Measurements from ENCODE around the gene CTNS. TPM values are rescaled to one million over a fixed set of nuclear protein-coding genes. Genes with fewer than 3 reads are reported as not detected.

CTNS gene
- 9.6 and 17.9 TPM in 2 replicates for total RNA-seq (2014; rRNA removed; shearing (Covaris generic))

DNA sequence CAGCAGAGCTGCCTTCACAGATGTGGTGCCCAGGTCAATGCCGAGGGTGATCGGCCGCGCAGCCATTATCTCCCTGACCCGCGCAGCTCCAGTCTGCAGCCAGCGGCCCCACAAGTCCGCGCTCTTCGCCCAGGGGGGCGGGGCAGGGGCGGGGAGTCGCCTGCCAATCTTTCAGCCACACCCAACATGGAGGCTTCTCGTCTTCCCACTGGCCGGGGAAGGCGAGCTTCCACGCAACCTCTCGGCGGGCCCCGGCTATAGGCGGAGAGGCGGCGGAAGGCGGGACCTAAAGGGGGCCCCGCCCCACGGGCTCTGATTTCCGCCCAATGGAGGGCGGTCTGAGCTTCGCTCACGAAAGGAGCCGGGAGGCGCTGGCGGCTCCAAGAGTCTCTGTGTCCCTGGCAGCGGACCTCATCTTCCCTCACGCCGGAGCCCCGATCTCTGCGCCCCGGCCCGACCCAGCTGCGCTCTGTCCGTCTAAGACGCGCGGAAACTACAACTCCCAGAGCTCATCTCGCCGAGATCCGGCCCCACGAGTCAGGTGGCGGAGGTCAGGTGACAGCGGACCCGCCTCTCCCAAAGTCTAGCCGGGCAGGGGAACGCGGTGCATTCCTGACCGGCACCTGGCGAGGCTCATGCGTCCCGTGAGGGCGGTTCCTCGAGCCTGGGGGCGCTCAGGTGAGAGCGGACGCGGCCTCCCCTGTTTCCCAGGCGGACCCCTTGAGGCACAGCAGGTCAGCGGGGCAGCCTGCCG lies at the start of gene CTNS, which contains the start of gene SHPK:
Gene CTNS (plus strand): TSS at position 607 of the 754 bp plus-strand sequence. CDS start 3,447 bp downstream, outside the sequence.
Gene SHPK (minus strand): TSS at position 97 of the 754 bp plus-strand sequence. CDS start 31 bp downstream, at position 66.
- peak; percentile 100 for DNase-seq

DNA sequence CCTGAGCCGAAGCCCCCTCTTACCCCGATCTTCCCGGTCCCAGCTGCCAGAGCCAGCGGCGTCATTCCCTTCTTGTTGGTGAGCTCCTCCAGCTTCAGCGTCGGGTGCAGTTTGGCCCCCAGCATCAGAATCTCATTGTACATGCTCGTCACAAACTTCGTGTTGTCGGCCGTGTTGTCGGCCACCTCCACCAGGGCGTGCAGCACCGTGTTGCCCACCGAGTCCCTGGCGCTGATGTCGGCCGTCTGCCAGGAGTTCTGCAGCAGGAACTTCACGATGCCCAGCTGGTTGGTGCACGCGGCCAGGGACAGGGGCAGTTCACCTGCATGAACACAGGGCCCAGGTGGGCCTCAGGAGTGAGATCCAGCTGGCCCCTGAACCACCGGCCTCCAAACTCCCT lies 46.8 kb upstream of the CTNS start:
- H3K4me3 ChIP-seq (ENCODE audit: insufficient read depth, low read depth, low read length), result no peak overlapping the region
- H3K36me3 ChIP-seq (replicated peaks; ENCODE audit: control insufficient read depth, insufficient read depth, low read length), result peaks cover 2% of the 10 kb centered on the region
- peak; percentile 49 for DNase-seq
- no peaks in the 10 kb centered on the region for H3K27me3 ChIP-seq (ENCODE audit: control insufficient read depth, insufficient read depth, low read length)

More for the DNA sequence above, at the start of gene CTNS, which contains the start of gene SHPK:
- Histone ChIP-seq H3K27me3 (ENCODE audit: control insufficient read depth, insufficient read depth, low read length) (no peaks in the 10 kb centered on the region), H3K36me3 (replicated peaks; ENCODE audit: control insufficient read depth, insufficient read depth, low read length) (no peaks in the 10 kb centered on the region; the same call in 1 of the 2 replicates), H3K4me3 (ENCODE audit: insufficient read depth, low read depth, low read length) (peak within 1 kb of the TSS; percentile 96)

DNA sequence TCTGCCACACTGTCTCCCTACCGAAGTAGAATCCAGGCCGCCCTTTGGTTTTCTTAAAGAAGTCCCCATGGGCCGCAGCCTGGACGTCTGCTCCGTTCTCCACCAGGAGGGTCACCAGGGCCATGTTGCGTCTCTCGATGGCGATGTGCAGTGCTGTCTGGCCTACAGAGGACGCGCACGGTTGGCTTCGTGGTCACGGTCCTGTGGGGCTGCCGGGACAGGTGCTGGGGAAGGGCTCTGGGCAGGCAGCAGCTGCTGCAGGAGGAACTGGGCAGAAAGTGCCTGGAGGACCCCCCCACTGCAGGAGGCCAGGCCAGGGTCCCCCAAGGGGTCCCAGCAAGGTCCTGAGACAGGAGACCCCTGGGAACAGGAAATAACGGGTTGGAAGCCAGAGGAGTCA lies 46.3 kb upstream of the CTNS start:
- Histone ChIP-seq H3K4me3 (ENCODE audit: insufficient read depth, low read depth, low read length) (no peak overlapping the region), H3K27me3 (ENCODE audit: control insufficient read depth, insufficient read depth, low read length) (no peaks in the 10 kb centered on the region), H3K36me3 (replicated peaks; ENCODE audit: control insufficient read depth, insufficient read depth, low read length) (peaks cover 2% of the 10 kb centered on the region)
- DNase-seq, result no peak

DNA sequence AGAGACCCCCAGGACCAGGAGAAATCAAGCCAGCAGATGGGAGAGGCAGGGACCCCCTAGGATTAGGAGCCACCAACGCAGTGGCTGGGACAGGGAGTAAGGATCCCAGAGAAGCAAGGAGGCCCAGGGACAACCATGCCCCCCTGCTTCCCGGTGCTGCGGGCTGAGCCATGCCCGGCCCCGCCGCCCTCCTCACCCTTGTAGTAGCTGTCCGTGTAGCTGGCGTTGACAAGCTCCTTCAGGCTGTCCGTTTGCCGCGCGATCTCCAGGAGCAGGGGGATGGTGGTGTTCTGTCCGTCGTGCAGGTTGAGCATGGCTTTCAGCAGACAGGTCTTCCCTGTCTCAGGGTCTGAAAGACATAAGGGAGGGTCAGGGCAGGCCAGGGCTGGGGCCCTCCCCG lies 45.8 kb upstream of the CTNS start:
- Histone ChIP-seq H3K4me3 (ENCODE audit: insufficient read depth, low read depth, low read length) (no peak overlapping the region), H3K27me3 (ENCODE audit: control insufficient read depth, insufficient read depth, low read length) (no peaks in the 10 kb centered on the region), H3K36me3 (replicated peaks; ENCODE audit: control insufficient read depth, insufficient read depth, low read length) (peaks cover 2% of the 10 kb centered on the region)
- DNase-seq, result peak; percentile 60

DNA sequence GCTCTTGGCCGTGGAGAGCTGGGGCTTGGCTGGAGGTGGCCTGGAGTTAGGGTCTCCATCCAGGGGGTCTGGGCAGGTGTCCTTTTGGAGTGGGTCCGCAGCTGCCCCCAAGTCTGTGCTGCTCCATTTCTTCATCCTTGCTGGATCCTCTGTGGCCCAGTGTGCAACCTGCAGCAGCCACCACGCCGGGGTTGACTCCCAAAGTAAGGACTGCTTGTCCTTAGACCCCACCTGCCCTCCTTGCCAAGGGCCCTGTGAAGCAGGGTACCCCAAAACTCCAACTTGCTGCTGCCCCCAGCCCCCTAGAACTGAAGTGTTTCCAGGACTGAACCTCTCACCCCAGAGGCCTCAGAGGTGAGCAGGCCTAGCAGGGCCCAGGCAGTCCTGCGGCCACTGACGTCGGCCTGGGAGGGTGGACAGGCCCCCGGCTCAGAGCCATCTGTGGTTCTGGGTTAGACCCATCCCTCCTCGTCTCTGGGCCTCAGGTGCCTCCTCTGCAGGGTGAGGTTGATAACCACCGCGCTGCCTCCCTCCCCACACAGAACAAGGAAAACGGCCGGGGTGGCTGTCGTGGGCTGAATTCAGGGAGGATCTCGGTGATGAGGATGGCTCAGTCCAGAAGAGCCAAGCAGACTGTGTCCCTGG lies 44.2 kb upstream of the CTNS start:
- peaks cover 2% of the 10 kb centered on the region for H3K36me3 ChIP-seq (replicated peaks; ENCODE audit: control insufficient read depth, insufficient read depth, low read length)
- no peak overlapping the region for H3K4me3 ChIP-seq (ENCODE audit: insufficient read depth, low read depth, low read length)
- no peaks in the 10 kb centered on the region for H3K27me3 ChIP-seq (ENCODE audit: control insufficient read depth, insufficient read depth, low read length)
- peak; percentile 51 for DNase-seq

DNA sequence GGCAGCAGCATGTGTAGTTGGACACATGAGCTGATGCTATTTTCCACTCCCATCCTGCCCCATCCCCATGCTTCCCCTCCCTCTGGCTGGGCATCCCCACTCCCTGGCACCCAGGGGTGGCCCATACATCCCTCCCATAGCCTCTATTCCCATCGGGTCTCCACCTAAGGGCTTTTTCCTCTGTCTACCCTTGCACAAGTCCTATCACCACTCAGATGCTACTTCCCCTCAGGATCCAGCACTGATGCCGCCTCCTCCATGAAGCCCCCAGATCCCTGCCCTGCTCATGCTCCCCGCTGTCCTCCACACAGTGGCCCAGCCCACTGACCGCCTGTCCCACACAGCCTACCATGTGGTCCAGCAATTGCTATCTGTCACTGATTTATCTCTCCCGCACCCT lies 43.2 kb upstream of the CTNS start:
- Histone ChIP-seq H3K27me3 (ENCODE audit: control insufficient read depth, insufficient read depth, low read length) (no peaks in the 10 kb centered on the region), H3K36me3 (replicated peaks; ENCODE audit: control insufficient read depth, insufficient read depth, low read length) (no peaks in the 10 kb centered on the region), H3K4me3 (ENCODE audit: insufficient read depth, low read depth, low read length) (no peak overlapping the region)
- peak; percentile 29 for DNase-seq

DNA sequence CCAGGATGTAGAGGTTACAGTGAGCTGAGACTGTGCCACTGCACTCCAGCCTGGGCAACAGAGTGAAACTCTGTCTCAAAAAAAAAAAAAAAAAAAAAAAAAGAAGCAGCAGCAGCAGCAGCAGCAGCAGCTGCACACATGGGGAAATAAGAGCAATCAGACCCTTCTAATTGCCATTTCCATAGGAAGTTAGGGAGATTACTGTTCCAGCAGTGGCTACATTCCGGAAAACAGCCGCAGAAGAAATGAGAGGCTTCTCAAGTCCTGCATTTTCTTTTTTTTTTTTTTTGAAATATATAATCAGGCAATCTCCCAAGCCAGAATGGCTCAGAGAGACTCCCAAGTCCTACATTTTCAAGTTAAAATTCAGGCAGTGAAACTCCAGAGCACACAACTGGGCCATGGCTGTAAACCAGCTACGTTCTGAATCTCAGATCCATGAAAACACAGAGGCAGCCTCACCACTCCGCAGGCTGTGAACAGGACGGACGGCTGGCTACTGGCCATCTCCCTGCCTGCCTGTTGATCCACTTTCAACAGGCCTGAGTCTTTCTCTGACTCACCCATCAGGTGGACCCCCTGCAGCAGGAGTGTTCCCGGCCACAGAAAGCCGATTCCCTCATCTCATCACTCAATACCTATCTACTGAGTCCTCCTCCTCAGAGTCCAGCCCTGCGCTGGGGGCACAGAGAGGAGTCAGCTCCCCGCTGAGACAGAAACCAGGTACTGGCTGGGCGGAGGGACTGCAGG lies 42.3 kb upstream of the CTNS start:
- H3K27me3 ChIP-seq (ENCODE audit: control insufficient read depth, insufficient read depth, low read length), result no peaks in the 10 kb centered on the region
- H3K36me3 ChIP-seq (replicated peaks; ENCODE audit: control insufficient read depth, insufficient read depth, low read length), result no peaks in the 10 kb centered on the region
- no peak overlapping the region for H3K4me3 ChIP-seq (ENCODE audit: insufficient read depth, low read depth, low read length)
- DNase-seq, result peak; percentile 49

DNA sequence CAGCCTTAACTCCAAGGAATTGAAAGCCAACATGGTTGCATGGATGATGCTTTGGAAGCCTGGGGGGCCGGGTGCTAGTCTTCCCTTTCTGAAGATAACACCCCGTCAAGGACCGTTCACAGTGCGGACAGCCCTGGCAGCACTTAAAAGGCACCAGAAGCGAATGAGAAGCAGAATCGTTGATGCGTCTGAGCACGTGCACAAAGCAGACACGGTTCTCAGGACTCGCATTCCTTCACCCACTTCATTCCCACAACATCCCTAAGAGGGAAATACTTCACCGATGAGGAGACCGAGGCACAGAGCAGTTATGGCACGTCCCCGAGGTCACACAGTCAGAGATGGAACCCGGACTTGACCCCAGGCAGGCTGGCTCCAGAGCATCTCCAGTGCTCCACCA lies 41.6 kb upstream of the CTNS start:
- H3K27me3 ChIP-seq (ENCODE audit: control insufficient read depth, insufficient read depth, low read length), result no peaks in the 10 kb centered on the region
- peak; percentile 30 for DNase-seq
- no peak overlapping the region for H3K4me3 ChIP-seq (ENCODE audit: insufficient read depth, low read depth, low read length)
- H3K36me3 ChIP-seq (replicated peaks; ENCODE audit: control insufficient read depth, insufficient read depth, low read length), result no peaks in the 10 kb centered on the region

DNA sequence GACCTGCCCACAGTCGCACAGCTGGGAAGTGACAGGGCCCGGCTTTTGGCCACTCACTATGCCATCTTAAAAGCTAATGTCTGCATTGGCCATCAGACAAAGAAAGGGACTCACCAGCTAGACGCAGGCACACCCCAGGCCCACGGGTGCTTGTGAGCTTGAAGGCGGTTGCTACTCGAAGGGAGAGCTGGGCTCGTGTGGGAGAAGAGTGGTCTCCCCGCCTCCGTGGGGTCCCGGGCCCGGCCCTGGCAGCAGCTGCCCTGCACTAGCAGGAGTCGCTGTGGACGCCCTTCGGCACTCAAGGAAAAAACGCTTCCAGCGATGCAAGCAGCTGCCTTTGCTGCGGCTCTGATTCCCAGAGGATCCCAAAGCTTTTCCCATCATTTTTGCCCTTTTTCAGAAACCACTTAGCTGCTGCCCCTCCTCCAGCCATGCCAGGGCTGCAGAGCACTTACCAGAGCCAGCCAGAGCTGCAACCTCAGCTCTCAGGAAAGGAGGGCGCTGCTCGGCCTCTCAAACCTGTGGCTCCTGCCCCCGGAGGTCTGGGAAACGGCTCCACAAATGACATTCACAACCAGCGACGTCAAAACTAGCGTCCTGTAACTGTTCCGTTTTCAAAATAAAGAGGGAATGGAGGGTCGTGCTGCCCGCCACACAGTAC lies 39.6 kb upstream of the CTNS start:
- peak; percentile 66 for DNase-seq
- Histone ChIP-seq H3K27me3 (ENCODE audit: control insufficient read depth, insufficient read depth, low read length) (no peaks in the 10 kb centered on the region), H3K36me3 (replicated peaks; ENCODE audit: control insufficient read depth, insufficient read depth, low read length) (no peaks in the 10 kb centered on the region), H3K4me3 (ENCODE audit: insufficient read depth, low read depth, low read length) (no peak overlapping the region)

DNA sequence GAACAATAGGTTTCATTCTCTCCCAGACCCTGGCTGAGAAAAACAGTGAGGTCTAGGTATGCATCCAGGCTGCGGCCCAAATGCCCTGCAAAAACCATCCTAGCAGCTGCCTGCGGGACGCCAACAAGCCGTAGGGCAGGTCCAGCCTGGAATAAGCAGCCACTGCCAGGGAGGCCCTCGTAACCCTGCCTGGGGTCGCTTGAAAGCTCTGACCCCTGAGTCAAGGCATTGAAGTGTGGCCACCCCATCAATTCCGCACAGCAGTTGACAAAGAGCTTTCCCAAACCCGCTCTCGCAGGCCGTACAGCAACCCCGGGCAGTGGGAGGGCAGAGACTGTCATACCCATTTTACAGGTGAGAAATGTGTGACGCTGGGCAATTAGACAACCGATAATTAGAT lies 38.5 kb upstream of the CTNS start:
- H3K4me3 ChIP-seq (ENCODE audit: insufficient read depth, low read depth, low read length), result no peak overlapping the region
- H3K36me3 ChIP-seq (replicated peaks; ENCODE audit: control insufficient read depth, insufficient read depth, low read length), result no peaks in the 10 kb centered on the region
- no peak for DNase-seq
- no peaks in the 10 kb centered on the region for H3K27me3 ChIP-seq (ENCODE audit: control insufficient read depth, insufficient read depth, low read length)

DNA sequence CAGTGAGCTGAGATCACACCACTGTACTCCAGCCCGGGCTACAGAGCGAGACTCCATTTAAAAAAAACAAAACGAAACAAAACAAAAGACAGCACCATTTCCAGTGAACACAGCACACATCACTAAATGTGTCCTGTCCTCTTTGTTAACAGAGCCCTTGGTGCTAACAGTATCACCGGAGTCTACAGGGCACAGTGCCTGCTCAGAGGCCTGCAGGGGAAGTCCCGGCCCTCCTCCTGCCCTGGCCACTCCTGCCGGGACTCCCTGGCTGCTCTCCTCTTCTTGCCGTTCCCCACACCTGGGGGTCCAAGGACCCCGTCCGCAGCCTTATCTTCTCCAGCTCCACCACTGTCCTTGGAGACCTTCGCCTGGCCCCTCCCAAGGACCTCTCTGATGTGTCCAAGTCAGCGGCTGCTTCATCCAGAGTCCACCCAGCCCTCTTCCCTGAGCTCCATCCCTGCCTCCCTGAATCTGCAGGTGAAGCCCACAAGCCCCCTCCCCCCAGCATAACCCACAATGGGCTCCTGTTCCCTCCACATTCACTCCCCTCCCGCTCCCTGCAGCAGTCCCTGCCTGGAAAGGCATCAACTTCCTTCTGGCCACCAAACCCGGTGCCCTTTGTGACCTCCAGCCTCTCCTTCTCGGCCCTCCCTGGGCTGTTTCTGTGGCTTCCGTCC lies 35.9 kb upstream of the CTNS start:
- no peak overlapping the region for H3K4me3 ChIP-seq (ENCODE audit: insufficient read depth, low read depth, low read length)
- peak; percentile 52 for DNase-seq
- H3K27me3 ChIP-seq (ENCODE audit: control insufficient read depth, insufficient read depth, low read length), result no peaks in the 10 kb centered on the region
- no peaks in the 10 kb centered on the region for H3K36me3 ChIP-seq (replicated peaks; ENCODE audit: control insufficient read depth, insufficient read depth, low read length)

DNA sequence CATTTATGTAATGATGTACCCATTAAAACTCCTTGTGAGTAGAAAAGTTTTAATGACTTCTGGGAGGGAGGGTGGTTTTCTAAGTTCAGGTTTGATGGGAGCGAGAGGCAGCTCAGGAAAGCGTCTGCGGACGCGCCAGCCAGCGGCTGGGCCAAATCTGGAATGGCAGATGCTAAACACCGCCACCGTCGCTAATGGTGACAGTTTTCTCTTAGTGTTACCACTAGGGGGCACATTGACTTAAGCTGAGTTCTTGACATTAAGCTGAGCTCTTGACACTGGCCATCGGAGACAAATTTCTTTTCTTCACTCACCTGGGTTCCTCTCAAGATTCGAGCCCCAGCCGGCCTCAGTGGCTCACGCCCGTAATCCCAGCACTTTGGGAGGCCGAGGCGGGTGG lies 34.1 kb upstream of the CTNS start:
- H3K4me3 ChIP-seq (ENCODE audit: insufficient read depth, low read depth, low read length), result no peak overlapping the region
- DNase-seq, result peak; percentile 91
- H3K36me3 ChIP-seq (replicated peaks; ENCODE audit: control insufficient read depth, insufficient read depth, low read length), result peaks cover 2% of the 10 kb centered on the region
- H3K27me3 ChIP-seq (ENCODE audit: control insufficient read depth, insufficient read depth, low read length), result no peaks in the 10 kb centered on the region

DNA sequence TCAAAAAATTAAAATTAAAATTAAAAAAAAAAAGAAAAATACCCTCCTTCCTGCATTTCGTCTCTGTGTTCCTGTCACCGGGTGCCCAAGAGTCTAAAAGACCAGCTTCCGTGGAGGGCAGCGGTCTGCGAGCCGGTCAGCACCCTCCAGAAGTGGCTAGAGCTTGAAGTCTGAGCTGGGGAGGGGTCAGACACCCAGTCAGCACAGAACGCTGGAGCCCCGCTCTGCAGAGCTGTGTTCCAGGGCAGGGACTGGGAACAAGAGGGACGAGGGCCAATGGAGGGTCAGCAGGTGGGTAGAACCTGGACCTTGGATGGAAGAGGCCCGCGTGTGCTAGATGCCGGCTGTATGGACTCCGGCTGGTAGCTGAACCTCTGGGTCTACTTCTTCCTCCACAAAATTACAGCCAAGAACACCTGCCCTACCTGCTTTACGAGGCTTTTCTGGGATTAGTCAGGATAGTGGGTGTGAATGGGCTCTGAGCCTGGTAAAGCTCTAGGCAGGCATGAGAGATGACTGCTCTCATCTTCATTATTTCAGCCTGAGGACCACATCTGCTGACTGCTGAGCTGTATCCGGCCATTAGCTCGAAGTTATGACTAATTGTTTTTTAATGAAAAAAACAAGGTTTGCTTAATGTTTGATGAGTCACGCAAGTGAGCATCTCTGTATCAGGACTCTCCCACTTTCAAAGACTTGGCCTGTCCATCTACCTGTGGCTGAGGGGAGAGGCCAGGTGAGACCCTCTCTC lies 33.3 kb upstream of the CTNS start:
- DNase-seq, result no peak
- Histone ChIP-seq H3K36me3 (replicated peaks; ENCODE audit: control insufficient read depth, insufficient read depth, low read length) (peaks cover 4% of the 10 kb centered on the region), H3K27me3 (ENCODE audit: control insufficient read depth, insufficient read depth, low read length) (no peaks in the 10 kb centered on the region), H3K4me3 (ENCODE audit: insufficient read depth, low read depth, low read length) (no peak overlapping the region)
